Medulla oblongata (tissue), 1 donor: Measurements from ENCODE around the gene CCDC154.

Experiments used
- DNase-seq: peaks from one replicate; pipeline ENCODE4 v3.0.0-alpha.2; 2015; ENCODE audit errors: extremely low spot score

Gene CCDC154

DNA sequence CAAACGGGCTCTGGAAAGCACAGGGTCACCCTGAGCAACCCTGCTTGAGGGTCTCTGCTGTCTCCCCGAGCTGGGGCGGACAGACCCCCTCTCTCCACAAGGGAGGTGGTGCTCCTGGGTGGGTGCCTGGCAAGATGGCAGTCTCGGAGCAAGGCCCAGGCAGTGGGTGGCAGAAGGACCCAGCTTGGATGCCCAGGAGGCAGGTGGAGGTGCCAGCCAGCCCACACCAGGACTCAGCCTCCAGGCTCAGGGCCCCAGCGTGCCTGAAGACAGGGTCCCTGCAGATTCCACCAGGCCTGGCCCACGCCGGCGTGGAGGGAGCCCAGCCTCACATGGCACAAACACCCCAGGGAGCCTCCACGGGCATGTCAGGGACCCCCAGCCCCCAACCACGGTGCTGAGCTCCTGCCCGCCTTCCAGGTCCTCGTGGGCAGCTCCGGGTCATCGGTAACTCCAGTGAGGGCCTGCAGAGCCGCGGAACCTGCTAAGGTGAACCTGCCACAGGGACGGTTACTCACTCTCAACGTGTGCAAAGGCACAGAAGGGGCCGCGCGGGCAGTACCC is 50.7 kb downstream of the CCDC154 start:
- DNase-seq: no peak

DNA sequence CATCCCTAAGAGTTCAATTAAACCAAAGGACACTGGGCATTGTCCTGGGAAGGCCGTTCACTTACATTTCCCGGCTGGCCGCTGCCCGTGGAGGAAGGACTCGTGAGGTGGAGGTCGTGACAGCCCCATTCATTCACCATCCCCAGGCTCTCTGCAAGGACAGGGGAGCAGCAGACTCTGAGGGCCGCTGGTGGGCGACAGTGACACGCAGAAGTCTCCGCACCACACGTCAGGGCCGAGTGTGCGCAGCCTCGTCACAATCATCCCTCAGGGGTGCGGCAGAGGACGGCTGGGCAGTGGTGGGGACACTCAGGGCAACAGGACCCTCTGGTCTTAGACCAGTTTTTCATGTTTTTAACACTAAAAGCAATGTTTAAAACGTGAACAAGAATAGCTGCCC is 51.5 kb downstream of the CCDC154 start:
- no peak for DNase-seq

DNA sequence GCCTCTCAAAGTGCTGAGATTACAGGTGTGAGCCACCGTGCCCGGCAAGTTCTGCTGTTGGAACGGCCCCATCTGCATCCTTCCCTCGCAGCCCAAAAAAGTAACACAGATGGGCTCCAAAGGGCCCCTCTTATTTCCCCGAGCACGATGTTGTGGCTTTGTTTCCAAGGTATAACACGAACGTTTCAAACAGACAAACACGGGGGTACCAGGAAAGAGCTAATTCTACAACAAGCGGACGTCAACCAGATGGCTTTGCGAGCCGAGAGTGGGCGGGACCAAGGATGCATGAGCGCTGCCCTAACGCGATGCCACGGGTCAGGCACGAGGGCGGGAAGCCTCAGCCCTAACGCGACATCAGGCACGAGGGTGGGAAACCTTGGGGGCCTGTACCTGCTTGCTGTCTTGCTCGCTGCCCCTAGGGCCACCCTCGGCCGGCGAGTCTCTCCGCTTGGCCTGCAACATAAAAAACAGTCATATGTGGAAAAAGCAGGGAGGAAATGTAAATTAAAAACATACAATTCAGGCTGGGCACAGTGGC is 54.0 kb downstream of the CCDC154 start:
- no peak for DNase-seq

DNA sequence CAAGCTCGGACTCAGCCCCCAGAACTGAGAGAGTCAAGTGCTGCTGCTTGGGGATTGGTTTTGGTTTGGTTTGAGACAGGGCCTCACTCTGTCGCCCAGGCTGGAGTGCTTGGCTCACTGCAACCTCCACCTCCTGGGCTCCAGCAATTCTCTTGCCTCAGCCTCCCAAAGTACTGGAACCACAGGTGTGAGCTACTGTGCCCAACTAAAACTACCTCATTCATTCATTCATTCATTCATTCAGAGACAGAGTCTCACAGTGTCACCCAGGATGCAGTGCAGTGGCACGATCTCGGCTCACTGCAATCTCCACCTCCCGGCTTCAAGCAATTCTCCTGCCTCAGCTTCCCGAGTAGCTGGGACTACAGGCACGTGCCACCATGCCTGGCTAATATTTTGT is 54.6 kb downstream of the CCDC154 start:
- no peak for DNase-seq

DNA sequence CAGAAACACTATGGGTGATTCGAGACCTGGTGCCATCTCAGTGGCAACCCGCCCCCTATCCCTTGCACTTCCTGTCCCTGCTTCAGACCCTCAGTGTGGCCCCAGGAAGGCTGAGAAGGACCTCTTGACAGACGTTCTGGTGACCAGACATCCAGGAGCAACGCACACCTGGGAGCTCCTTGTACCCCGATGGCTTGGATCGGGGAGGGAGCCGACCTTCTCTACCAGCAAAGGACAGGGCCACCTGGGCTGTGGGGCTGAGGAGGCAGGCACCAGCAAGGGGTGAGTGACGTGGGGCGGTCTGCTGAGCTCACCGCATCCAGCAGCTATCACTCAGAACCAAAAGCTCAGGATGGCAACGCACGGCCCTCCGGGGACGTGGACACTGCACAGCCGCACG is 57.0 kb downstream of the CCDC154 start:
- DNase-seq: no peak

DNA sequence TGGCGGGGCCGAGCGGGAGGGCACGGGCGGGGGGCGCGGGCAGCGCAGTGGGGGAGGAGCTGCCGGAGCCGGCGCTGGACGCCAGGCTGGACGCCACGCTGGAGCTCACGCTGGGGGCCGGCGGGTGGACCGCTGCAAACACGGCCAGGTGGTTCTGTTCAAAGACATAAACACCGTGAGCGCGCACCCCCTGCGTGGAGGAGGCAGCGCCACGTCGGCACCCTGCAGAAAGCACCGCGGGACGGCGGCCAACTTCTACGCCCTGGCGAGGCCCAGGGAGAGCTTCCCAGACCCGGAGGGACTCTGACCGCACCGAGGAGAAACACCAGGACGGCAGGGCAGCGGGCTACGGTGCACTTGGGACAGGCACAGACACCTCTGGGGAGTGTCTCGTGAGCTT is 59.1 kb downstream of the CCDC154 start:
- no peak for DNase-seq
